Ishikawa (cell line): ENCODE data around the gene ANAPC4.

Experiments used
- MAX ChIP-seq: IDR thresholded peaks from 2 replicates; pipeline ENCODE4 v1.6.1; 2012
- NFIC ChIP-seq: IDR thresholded peaks from 2 replicates; pipeline ENCODE4 v1.6.1; 2012
- RAD21 ChIP-seq: IDR thresholded peaks from 2 replicates; pipeline ENCODE4 v1.6.1; 2012; ENCODE audit warnings: low read depth
- YY1 ChIP-seq: IDR thresholded peaks from 2 replicates; pipeline ENCODE4 v1.6.1; 2012; ENCODE audit warnings: low read depth

- TF ChIP-seq NFIC (no peak), RAD21 (no peak), MAX (no peak), YY1 (no peak)
These were observed 25.2 kb upstream of the ANAPC4 start for GRCh38 chr4:25351777-25352416.
